HEK293 (cell line): ENCODE data around the gene GRK7.
"Not testable (repeated sequence)": the region's sequence is repeated elsewhere in the genome, so short reads cannot be mapped to it uniquely, and the experiment has no call there.

Source experiments
- CTCF ChIA-PET: fragments of 350-600 bp; formaldehyde crosslinking; extraction: SDS; loops from one replicate; lab custom pipeline; 2021; ENCODE audit warnings: antibody characterized with exemption; lab: Yijun Ruan, JAX
- POLR2A ChIA-PET: fragments of 300-600 bp; formaldehyde crosslinking; extraction: SDS; loops from one replicate; lab custom pipeline; 2020; ENCODE audit warnings: antibody characterized with exemption, inconsistent platforms; lab: Yijun Ruan, JAX
- H3K27ac ChIP-seq: fragments of 200-500 bp; sonication (Bioruptor generic); 2 replicates; pipeline ENCODE4 v1.5.1; 2014; ENCODE audit warnings: low read depth, low read length, control low read depth, inconsistent platforms; ENCODE audit errors: extremely low read depth
- H3K36me3 ChIP-seq, 2 experiments: fragments of 200-500 bp in 1 of 2; sonication (Bioruptor generic) in 1 of 2; 1 replicate in 1 of 2; 2 replicates in 1 of 2; pipeline ENCODE4 v1.5.1; 2014 to 2017; ENCODE audit warnings: inconsistent platforms in 2 of 2, low read length in 2 of 2; ENCODE audit not compliant: control insufficient read depth in 2 of 2, insufficient read depth in 1 of 2
- H3K4me1 ChIP-seq: fragments of 200-500 bp; sonication (Bioruptor generic); 2 replicates; pipeline ENCODE4 v1.5.1; 2014; ENCODE audit warnings: mild to moderate bottlenecking, low read length, inconsistent platforms; ENCODE audit not compliant: control insufficient read depth, insufficient read depth
- H3K4me3 ChIP-seq: 2 replicates; pipeline ENCODE4 v1.5.1; 2011; ENCODE audit warnings: low read depth, mild to moderate bottlenecking, control low read depth, low read length, moderate library complexity
- H3K9me3 ChIP-seq: fragments of 200-500 bp; sonication (Bioruptor generic); 2 replicates; pipeline ENCODE4 v1.5.1; 2014; ENCODE audit warnings: low read depth, low read length, inconsistent platforms; ENCODE audit not compliant: control insufficient read depth, insufficient read depth
- REPIN1 ChIP-seq: fragments of 450-650 bp; formaldehyde crosslinking; IDR thresholded peaks from 2 replicates; pipeline ENCODE4 v1.5.1; 2017; ENCODE audit warnings: missing biosample characterization, missing genetic modification characterization, low read depth
- TSHZ1 ChIP-seq: fragments of 450-650 bp; formaldehyde crosslinking; IDR thresholded peaks from 2 replicates; pipeline ENCODE4 v1.5.1; 2016; ENCODE audit warnings: missing biosample characterization, missing genetic modification characterization, borderline replicate concordance
- ZNF324 ChIP-seq: fragments of 450-650 bp; formaldehyde crosslinking; IDR thresholded peaks from 2 replicates; pipeline ENCODE4 v1.5.1; 2016; ENCODE audit warnings: missing biosample characterization, missing genetic modification characterization
- ZNF404 ChIP-seq: fragments of 450-650 bp; formaldehyde crosslinking; IDR thresholded peaks from 2 replicates; pipeline ENCODE4 v1.5.1; 2017; ENCODE audit warnings: missing biosample characterization, missing genetic modification characterization
- ZNF423 ChIP-seq: fragments of 450-650 bp; formaldehyde crosslinking; IDR thresholded peaks from 2 replicates; pipeline ENCODE4 v1.5.1; 2016; ENCODE audit warnings: missing biosample characterization, missing genetic modification characterization
- ZNF426 ChIP-seq: fragments of 450-650 bp; formaldehyde crosslinking; IDR thresholded peaks from 2 replicates; pipeline ENCODE4 v1.5.1; 2017; ENCODE audit warnings: missing biosample characterization, missing genetic modification characterization, mild to moderate bottlenecking, inconsistent platforms, moderate library complexity
- ZNF561 ChIP-seq: fragments of 450-650 bp; IDR thresholded peaks from 2 replicates; pipeline ENCODE4 v1.5.1; 2018; ENCODE audit warnings: missing biosample characterization, missing genetic modification characterization, borderline replicate concordance
- ZNF585B ChIP-seq: fragments of 450-650 bp; formaldehyde crosslinking; IDR thresholded peaks from 2 replicates; pipeline ENCODE4 v1.5.1; 2016; ENCODE audit warnings: missing biosample characterization, missing genetic modification characterization
- ZNF600 ChIP-seq: fragments of 450-650 bp; formaldehyde crosslinking; IDR thresholded peaks from 2 replicates; pipeline ENCODE4 v1.5.1; 2016; ENCODE audit warnings: missing biosample characterization, missing genetic modification characterization
- ZNF626 ChIP-seq: fragments of 450-650 bp; sonication (Bioruptor Pico); formaldehyde crosslinking; IDR thresholded peaks from 2 replicates; pipeline ENCODE4 v1.5.1; 2018; ENCODE audit warnings: missing biosample characterization, missing genetic modification characterization, inconsistent platforms
- ZNF777 ChIP-seq: fragments of 450-650 bp; formaldehyde crosslinking; IDR thresholded peaks from 2 replicates; pipeline ENCODE4 v1.5.1; 2017; ENCODE audit warnings: missing biosample characterization, missing genetic modification characterization, borderline replicate concordance
- ZNF837 ChIP-seq: fragments of 450-650 bp; formaldehyde crosslinking; IDR thresholded peaks from 2 replicates; pipeline ENCODE4 v1.5.1; 2016; ENCODE audit warnings: missing biosample characterization, missing genetic modification characterization
- ZXDB ChIP-seq: fragments of 450-650 bp; formaldehyde crosslinking; IDR thresholded peaks from 2 replicates; pipeline ENCODE4 v1.5.1; 2016; ENCODE audit warnings: missing biosample characterization, missing genetic modification characterization
- TF ChIP-seq, protein P1 (sequence below): fragments of 450-650 bp; formaldehyde crosslinking; IDR thresholded peaks from 2 replicates; pipeline ENCODE4 v1.5.1; 2016; ENCODE audit warnings: missing biosample characterization, missing genetic modification characterization
- TF ChIP-seq, protein P2 (sequence below): fragments of 450-650 bp; formaldehyde crosslinking; IDR thresholded peaks from 2 replicates; pipeline ENCODE4 v1.5.1; 2016; ENCODE audit warnings: missing biosample characterization, missing genetic modification characterization

Gene GRK7

DNA sequence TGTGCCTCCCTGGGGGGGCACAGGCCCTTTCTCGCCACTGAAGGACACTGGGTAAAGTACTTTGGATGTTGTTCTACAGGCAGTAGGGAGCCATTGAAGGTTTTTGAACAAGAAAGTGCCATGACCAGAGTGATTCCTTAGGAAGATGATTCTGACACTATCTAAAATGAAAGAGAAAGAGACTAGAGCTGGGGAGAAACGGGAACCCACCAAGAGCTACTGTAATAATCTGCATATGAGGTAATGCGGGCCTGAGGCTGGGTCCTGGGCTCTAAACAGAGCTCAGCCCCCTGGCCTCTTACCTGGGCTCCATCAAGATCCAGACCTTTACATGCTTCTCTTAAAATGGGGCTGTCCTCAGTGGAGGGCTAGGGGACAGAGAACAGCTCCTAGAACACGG, 24.9 kb downstream of the GRK7 start (continued):
- TF ChIP-seq, protein P1, sequence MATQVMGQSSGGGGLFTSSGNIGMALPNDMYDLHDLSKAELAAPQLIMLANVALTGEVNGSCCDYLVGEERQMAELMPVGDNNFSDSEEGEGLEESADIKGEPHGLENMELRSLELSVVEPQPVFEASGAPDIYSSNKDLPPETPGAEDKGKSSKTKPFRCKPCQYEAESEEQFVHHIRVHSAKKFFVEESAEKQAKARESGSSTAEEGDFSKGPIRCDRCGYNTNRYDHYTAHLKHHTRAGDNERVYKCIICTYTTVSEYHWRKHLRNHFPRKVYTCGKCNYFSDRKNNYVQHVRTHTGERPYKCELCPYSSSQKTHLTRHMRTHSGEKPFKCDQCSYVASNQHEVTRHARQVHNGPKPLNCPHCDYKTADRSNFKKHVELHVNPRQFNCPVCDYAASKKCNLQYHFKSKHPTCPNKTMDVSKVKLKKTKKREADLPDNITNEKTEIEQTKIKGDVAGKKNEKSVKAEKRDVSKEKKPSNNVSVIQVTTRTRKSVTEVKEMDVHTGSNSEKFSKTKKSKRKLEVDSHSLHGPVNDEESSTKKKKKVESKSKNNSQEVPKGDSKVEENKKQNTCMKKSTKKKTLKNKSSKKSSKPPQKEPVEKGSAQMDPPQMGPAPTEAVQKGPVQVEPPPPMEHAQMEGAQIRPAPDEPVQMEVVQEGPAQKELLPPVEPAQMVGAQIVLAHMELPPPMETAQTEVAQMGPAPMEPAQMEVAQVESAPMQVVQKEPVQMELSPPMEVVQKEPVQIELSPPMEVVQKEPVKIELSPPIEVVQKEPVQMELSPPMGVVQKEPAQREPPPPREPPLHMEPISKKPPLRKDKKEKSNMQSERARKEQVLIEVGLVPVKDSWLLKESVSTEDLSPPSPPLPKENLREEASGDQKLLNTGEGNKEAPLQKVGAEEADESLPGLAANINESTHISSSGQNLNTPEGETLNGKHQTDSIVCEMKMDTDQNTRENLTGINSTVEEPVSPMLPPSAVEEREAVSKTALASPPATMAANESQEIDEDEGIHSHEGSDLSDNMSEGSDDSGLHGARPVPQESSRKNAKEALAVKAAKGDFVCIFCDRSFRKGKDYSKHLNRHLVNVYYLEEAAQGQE (tag by site-specific recombination), result no peak
- TF ChIP-seq ZNF585B (tag by site-specific recombination), result no peak

DNA sequence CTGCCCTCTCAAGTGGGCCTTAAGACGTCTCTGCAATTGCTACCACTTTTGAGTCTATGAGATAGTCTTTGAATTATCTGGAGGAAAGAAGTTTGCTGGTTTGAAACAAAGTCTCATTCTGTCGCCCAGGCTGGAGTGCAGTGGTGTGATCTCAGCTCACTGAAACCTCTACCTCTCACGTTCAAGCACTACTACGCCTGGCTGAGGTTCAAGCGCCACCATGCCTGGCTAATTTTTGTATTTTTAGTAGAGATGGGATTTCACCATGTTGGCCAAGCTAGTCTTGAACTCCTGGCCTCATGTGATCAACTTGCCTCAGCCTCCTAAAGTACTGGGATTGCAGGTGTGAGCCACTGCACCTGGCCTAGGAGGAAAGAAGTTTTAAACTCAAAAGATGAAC, 25.5 kb downstream of the GRK7 start:
- H3K9me3 ChIP-seq, POLR2A ChIA-PET, H3K27ac ChIP-seq, H3K36me3 ChIP-seq, H3K4me3 ChIP-seq, H3K4me1 ChIP-seq: not testable (repeated sequence)
- CTCF ChIA-PET, result interaction anchor here (0.6 to 0.9 kb wide), 3 partner anchors 27 to 124 kb away, joined by 3 to 4 read pairs (median 3); no protein-coding TSS in a partner anchor

- Histone ChIP-seq H3K4me3 (no peak overlapping the region), H3K36me3 (no peaks in the 10 kb centered on the region), H3K27ac (no peak overlapping the region), H3K4me1 (no peaks in the 10 kb centered on the region), H3K9me3 (no peaks in the 10 kb centered on the region)
- CTCF ChIA-PET, result interaction anchor here (0.6 kb wide), 1 partner anchor 42 kb away, joined by 3 read pairs; no protein-coding TSS in a partner anchor
- TF ChIP-seq ZNF324 (tag by site-specific recombination) (no peak), ZNF423 (tag by site-specific recombination) (no peak), ZNF777 (tag by site-specific recombination) (no peak), ZXDB (no peak), ZNF404 (no peak), ZNF426 (tag by site-specific recombination) (no peak), ZNF626 (tag by site-specific recombination) (no peak), ZNF600 (no peak), REPIN1 (tag by site-specific recombination) (no peak), ZNF561 (tag by site-specific recombination) (no peak), TSHZ1 (tag by site-specific recombination) (no peak), ZNF837 (tag by site-specific recombination) (no peak)
- TF ChIP-seq, protein P2, sequence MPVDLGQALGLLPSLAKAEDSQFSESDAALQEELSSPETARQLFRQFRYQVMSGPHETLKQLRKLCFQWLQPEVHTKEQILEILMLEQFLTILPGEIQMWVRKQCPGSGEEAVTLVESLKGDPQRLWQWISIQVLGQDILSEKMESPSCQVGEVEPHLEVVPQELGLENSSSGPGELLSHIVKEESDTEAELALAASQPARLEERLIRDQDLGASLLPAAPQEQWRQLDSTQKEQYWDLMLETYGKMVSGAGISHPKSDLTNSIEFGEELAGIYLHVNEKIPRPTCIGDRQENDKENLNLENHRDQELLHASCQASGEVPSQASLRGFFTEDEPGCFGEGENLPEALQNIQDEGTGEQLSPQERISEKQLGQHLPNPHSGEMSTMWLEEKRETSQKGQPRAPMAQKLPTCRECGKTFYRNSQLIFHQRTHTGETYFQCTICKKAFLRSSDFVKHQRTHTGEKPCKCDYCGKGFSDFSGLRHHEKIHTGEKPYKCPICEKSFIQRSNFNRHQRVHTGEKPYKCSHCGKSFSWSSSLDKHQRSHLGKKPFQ (tag by site-specific recombination), result no peak
- POLR2A ChIA-PET, result no interaction called here
These were observed 26.1 kb downstream of the GRK7 start for GRCh38 chr3:141789281-141789680.
